HepG2 (cell line): ENCODE data around the gene RERE. TPM values are rescaled to one million over a fixed set of nuclear protein-coding genes. Genes with fewer than 3 reads are reported as not detected.

ENCODE experiments used
- ELF1 ChIP-seq: sonication (generic); formaldehyde crosslinking; IDR thresholded peaks from 2 replicates; pipeline ENCODE4 v1.4.0; 2020; ENCODE audit warnings: missing genetic modification reagents
- ELF3 ChIP-seq: IDR thresholded peaks from 2 replicates; pipeline ENCODE4 v1.6.1; 2016; ENCODE audit warnings: missing genetic modification reagents, missing compliant biosample characterization
- ESRRA ChIP-seq: sonication (generic); formaldehyde crosslinking; IDR thresholded peaks from 2 replicates; pipeline ENCODE4 v1.5.1; 2020; ENCODE audit warnings: mild to moderate bottlenecking, low read depth, missing genetic modification reagents
- GATAD1 ChIP-seq: IDR thresholded peaks from 2 replicates; pipeline ENCODE4 v1.6.1; 2016; ENCODE audit warnings: missing genetic modification reagents, missing compliant biosample characterization
- GFI1 ChIP-seq: sonication (generic); formaldehyde crosslinking; IDR thresholded peaks from 2 replicates; pipeline ENCODE4 v1.5.0; 2020; ENCODE audit warnings: missing genetic modification reagents, mild to moderate bottlenecking, borderline replicate concordance
- HMG20A ChIP-seq: IDR thresholded peaks from 2 replicates; pipeline ENCODE4 v1.6.1; 2016; ENCODE audit warnings: borderline replicate concordance
- MAFF ChIP-seq: IDR thresholded peaks from 2 replicates; pipeline ENCODE4 v1.6.1; 2011; ENCODE audit warnings: low read depth, low read length, improper control_type of control experiment
- MBNL3 ChIP-seq: fragments of 250-450 bp; sonication (Bioruptor Pico); conservative IDR thresholded peaks from 2 replicates; pipeline ENCODE4 v1.8.0; 2022; ENCODE audit warnings: mild to moderate bottlenecking, inconsistent platforms
- MXD4 ChIP-seq: IDR thresholded peaks from 2 replicates; pipeline ENCODE4 v1.6.1; 2016; ENCODE audit warnings: mild to moderate bottlenecking, missing biosample characterization, missing genetic modification reagents
- PITX1 ChIP-seq: sonication (generic); formaldehyde crosslinking; IDR thresholded peaks from 2 replicates; pipeline ENCODE4 v1.5.1; 2020; ENCODE audit warnings: mild to moderate bottlenecking, missing genetic modification reagents
- REPIN1 ChIP-seq: sonication (generic); formaldehyde crosslinking; IDR thresholded peaks from 2 replicates; pipeline ENCODE4 v1.8.0; 2022; ENCODE audit warnings: missing genetic modification reagents, low read depth, mild to moderate bottlenecking, borderline replicate concordance
- SP140L ChIP-seq: sonication (generic); formaldehyde crosslinking; IDR thresholded peaks from 2 replicates; pipeline ENCODE4 v1.4.0; 2020; ENCODE audit warnings: missing genetic modification reagents, borderline replicate concordance
- TARDBP ChIP-seq: sonication (generic); formaldehyde crosslinking; IDR thresholded peaks from 2 replicates; pipeline ENCODE4 v1.8.0; 2022; ENCODE audit warnings: mild to moderate bottlenecking, missing genetic modification reagents
- TCF7 ChIP-seq: sonication (generic); IDR thresholded peaks from 2 replicates; pipeline ENCODE4 v1.6.1; 2016; ENCODE audit warnings: antibody characterized with exemption, low read depth
- ZBTB42 ChIP-seq: sonication (generic); formaldehyde crosslinking; IDR thresholded peaks from 2 replicates; pipeline ENCODE4 v1.5.0; 2020; ENCODE audit warnings: mild to moderate bottlenecking, missing genetic modification reagents
- ZNF263 ChIP-seq: sonication (generic); formaldehyde crosslinking; IDR thresholded peaks from 2 replicates; pipeline ENCODE4 v1.4.0; 2020; ENCODE audit warnings: missing genetic modification reagents
- ZNF30 ChIP-seq: sonication (generic); formaldehyde crosslinking; IDR thresholded peaks from 2 replicates; pipeline ENCODE4 v1.5.0; 2020; ENCODE audit warnings: mild to moderate bottlenecking, missing genetic modification reagents
- ZNF589 ChIP-seq: sonication (generic); formaldehyde crosslinking; conservative IDR thresholded peaks from 2 replicates; pipeline ENCODE4 v1.8.0; 2022; ENCODE audit warnings: mild to moderate bottlenecking, moderate library complexity, missing genetic modification reagents
- ZNF773 ChIP-seq: sonication (generic); formaldehyde crosslinking; IDR thresholded peaks from 2 replicates; pipeline ENCODE4 v1.4.0; 2020; ENCODE audit warnings: missing genetic modification reagents, borderline replicate concordance
- polyA plus RNA-seq, 8 experiments: library from polyadenylated mRNA; depleted of rRNA in 3 of 8; stranded (reverse) in 7 of 8; unstranded in 1 of 8; fragments of >200 nt; fragmentation: Illumina TruSeq in 4 of 8; extraction: Trizol in 4 of 8; gene quantifications; 2 replicates each; pipeline versions ENCODE4 v1.2.1 to v1.2.3, GENCODE V29; 2011 to 2016; ENCODE audit warnings: low read depth in 4 of 8, missing spikeins in 1 of 8, mixed read lengths in 1 of 8; ENCODE audit not compliant: insufficient read depth in 1 of 8
- total RNA-seq, 5 experiments: library from RNA; depleted of rRNA; stranded (reverse); fragments of >200 nt; fragmentation: Illumina TruSeq; extraction: Trizol; gene quantifications; 2 replicates each; pipeline ENCODE4 v1.2.3, GENCODE V29; 2016; ENCODE audit warnings: low read depth in 1 of 5
- TF ChIP-seq, protein P1 (sequence below): IDR thresholded peaks from 2 replicates; pipeline ENCODE4 v1.6.1; 2012; ENCODE audit warnings: inconsistent platforms
- TF ChIP-seq, protein P2 (sequence below): sonication (generic); formaldehyde crosslinking; IDR thresholded peaks from 2 replicates; pipeline ENCODE4 v1.8.1; 2023; ENCODE audit warnings: mild to moderate bottlenecking, missing genetic modification reagents
- TF ChIP-seq, protein P3 (sequence below): sonication (generic); formaldehyde crosslinking; IDR thresholded peaks from 2 replicates; pipeline ENCODE4 v1.5.0; 2020; ENCODE audit warnings: mild to moderate bottlenecking, missing genetic modification reagents
- TF ChIP-seq, protein P4 (sequence below): sonication (generic); formaldehyde crosslinking; IDR thresholded peaks from 2 replicates; pipeline ENCODE4 v1.5.1; 2020; ENCODE audit warnings: missing genetic modification reagents, mild to moderate bottlenecking, borderline replicate concordance

RERE gene
- total and polyA plus RNA-seq, 2 of the 13 experiments (the other 11 are each of a cell fraction or from before 2014, with no cell fraction given): 18.3 to 21.9 TPM

DNA sequence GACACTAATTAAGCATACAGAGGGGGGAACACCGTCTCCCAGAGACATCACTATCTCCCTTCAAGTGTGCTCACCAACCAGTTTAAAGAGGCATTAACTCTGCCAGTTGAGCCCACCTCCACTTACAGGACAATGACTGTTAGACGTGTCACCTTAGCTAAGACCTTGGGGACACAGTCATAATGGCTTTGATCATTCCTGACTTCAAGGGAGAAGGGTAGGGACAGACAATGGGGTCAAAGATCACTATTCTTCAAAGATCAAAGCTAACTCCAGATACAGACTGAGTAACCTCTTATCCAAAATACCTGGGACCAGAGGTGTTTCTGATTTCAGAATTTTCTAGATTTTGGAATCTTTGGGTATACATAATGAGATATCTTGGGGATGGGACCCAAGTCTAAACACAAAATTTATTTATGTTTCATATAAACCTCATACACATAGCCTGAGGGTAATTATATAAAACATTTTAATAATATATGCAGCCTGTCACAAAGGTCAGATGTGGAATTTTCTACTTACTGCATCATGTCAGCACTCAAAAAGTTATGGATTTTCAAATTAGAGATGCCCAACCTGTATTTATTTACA is 253.4 kb downstream of the RERE start (continued):
- TF ChIP-seq MAFF: no peak
- peak; percentile 99 for TF ChIP-seq TCF7
- TF ChIP-seq REPIN1 (CRISPR knock-in tag): no peak
- no peak for TF ChIP-seq ZNF589
- TF ChIP-seq, protein P1, sequence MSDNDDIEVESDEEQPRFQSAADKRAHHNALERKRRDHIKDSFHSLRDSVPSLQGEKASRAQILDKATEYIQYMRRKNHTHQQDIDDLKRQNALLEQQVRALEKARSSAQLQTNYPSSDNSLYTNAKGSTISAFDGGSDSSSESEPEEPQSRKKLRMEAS: no peak
- TF ChIP-seq SP140L (CRISPR knock-in tag): no peak
- TF ChIP-seq ZBTB42 (CRISPR knock-in tag): no peak
- TF ChIP-seq HMG20A: peak; percentile 88; the same call in 1 of the 2 replicates
- TF ChIP-seq ZNF263 (CRISPR knock-in tag): no peak
- TF ChIP-seq ZNF30 (CRISPR knock-in tag): no peak
- TF ChIP-seq, protein P2, sequence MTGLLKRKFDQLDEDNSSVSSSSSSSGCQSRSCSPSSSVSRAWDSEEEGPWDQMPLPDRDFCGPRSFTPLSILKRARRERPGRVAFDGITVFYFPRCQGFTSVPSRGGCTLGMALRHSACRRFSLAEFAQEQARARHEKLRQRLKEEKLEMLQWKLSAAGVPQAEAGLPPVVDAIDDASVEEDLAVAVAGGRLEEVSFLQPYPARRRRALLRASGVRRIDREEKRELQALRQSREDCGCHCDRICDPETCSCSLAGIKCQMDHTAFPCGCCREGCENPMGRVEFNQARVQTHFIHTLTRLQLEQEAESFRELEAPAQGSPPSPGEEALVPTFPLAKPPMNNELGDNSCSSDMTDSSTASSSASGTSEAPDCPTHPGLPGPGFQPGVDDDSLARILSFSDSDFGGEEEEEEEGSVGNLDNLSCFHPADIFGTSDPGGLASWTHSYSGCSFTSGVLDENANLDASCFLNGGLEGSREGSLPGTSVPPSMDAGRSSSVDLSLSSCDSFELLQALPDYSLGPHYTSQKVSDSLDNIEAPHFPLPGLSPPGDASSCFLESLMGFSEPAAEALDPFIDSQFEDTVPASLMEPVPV (CRISPR knock-in tag): no peak
- TF ChIP-seq TARDBP (CRISPR knock-in tag): 0 out of 2 replicates have a peak, but pooled peaks have one; percentile 18
- no peak for TF ChIP-seq GATAD1
- TF ChIP-seq, protein P3, sequence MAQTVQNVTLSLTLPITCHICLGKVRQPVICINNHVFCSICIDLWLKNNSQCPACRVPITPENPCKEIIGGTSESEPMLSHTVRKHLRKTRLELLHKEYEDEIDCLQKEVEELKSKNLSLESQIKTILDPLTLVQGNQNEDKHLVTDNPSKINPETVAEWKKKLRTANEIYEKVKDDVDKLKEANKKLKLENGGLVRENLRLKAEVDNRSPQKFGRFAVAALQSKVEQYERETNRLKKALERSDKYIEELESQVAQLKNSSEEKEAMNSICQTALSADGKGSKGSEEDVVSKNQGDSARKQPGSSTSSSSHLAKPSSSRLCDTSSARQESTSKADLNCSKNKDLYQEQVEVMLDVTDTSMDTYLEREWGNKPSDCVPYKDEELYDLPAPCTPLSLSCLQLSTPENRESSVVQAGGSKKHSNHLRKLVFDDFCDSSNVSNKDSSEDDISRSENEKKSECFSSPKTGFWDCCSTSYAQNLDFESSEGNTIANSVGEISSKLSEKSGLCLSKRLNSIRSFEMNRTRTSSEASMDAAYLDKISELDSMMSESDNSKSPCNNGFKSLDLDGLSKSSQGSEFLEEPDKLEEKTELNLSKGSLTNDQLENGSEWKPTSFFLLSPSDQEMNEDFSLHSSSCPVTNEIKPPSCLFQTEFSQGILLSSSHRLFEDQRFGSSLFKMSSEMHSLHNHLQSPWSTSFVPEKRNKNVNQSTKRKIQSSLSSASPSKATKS: no peak
- peak; percentile 81 for TF ChIP-seq PITX1 (CRISPR knock-in tag)
- peak; percentile 42 for TF ChIP-seq ELF3 (CRISPR knock-in tag)
- peak; percentile 54; the same call in 1 of the 2 replicates for TF ChIP-seq ESRRA (CRISPR knock-in tag)
- no peak; the same call in 1 of the 2 replicates for TF ChIP-seq ELF1 (CRISPR knock-in tag)
- peak; percentile 53; the same call in 1 of the 2 replicates for TF ChIP-seq GFI1 (CRISPR knock-in tag)
- TF ChIP-seq, protein P4, sequence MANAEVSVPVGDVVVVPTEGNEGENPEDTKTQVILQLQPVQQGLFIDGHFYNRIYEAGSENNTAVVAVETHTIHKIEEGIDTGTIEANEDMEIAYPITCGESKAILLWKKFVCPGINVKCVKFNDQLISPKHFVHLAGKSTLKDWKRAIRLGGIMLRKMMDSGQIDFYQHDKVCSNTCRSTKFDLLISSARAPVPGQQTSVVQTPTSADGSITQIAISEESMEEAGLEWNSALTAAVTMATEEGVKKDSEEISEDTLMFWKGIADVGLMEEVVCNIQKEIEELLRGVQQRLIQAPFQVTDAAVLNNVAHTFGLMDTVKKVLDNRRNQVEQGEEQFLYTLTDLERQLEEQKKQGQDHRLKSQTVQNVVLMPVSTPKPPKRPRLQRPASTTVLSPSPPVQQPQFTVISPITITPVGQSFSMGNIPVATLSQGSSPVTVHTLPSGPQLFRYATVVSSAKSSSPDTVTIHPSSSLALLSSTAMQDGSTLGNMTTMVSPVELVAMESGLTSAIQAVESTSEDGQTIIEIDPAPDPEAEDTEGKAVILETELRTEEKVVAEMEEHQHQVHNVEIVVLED (CRISPR knock-in tag): no peak
- no peak for TF ChIP-seq MBNL3 (CRISPR knock-in tag)
- TF ChIP-seq MXD4 (CRISPR knock-in tag): no peak
- TF ChIP-seq ZNF773: no peak
